ENCODE data around the gene PPM1D. TPM values are rescaled to one million over a fixed set of nuclear protein-coding genes. Genes with fewer than 3 reads are reported as not detected.

Gene PPM1D
- total and polyA plus RNA-seq, 8 donors, result 2.2 to 42.0 (median 5.3) TPM

- Histone ChIP-seq H3K4me1 (no peaks in the 10 kb centered on the region), H3K4me3 (no peak overlapping the region), H3K27me3 (no peaks in the 10 kb centered on the region), H3K36me3 (no peaks in the 10 kb centered on the region), H3K9me3 (no peaks in the 10 kb centered on the region), H3K27ac (no peak overlapping the region)
- intact Hi-C loops (cut with DNase I; ENCODE audit: low total_unique reads), result no loop called here
- WGBS, 5 donors, result 63 to 81% (median 68%) methylated on average over 2 of the region's 2 CpGs
- DNase-seq, result no peak
- no peak for TF ChIP-seq POLR2A (IDR thresholded peaks at IDR 0.05)
- no peak for TF ChIP-seq EP300 (IDR thresholded peaks at IDR 0.05)
- no peak for TF ChIP-seq POLR2AphosphoS5 (IDR thresholded peaks at IDR 0.05)
- TF ChIP-seq CTCF (IDR thresholded peaks at IDR 0.05), result no peak
Observed at GRCh38 chr17:60563743-60564142, 36.2 kb upstream of the PPM1D start.

- 91 to 96% (median 94%) methylated on average over 6 of the region's 6 CpGs for WGBS, 5 donors
- intact Hi-C loops (cut with DNase I; ENCODE audit: low total_unique reads), result no loop called here
Observed at GRCh38 chr17:60565233-60565632, 34.8 kb upstream of the PPM1D start.

GRCh38 chr17:60573236-60574051, 26.5 kb upstream of the PPM1D start:
- peak in 1 of 2 donors; percentile 51 for DNase-seq
- H3K27me3 ChIP-seq, result no peaks in the 10 kb centered on the region
- no peak overlapping the region for H3K4me3 ChIP-seq
- peaks cover 7 to 33% (median 17%) of the 10 kb centered on the region in 4 donors for H3K4me1 ChIP-seq
- H3K27ac ChIP-seq, result peak overlapping the region in 3 of 5 donors; percentile 57 to 71 (median 60)
- 67 to 88% (median 82%) methylated on average over 2 of the region's 2 CpGs for WGBS, 5 donors
- intact Hi-C loops (cut with DNase I; ENCODE audit: low total_unique reads), result loop anchor here (10.0 kb wide), 1 partner anchor 61 kb away; no protein-coding TSS in a partner anchor
- no peak for TF ChIP-seq CTCF (IDR thresholded peaks at IDR 0.05)
- no peak for TF ChIP-seq EP300 (IDR thresholded peaks at IDR 0.05)
- no peak for TF ChIP-seq POLR2A (IDR thresholded peaks at IDR 0.05)
- TF ChIP-seq POLR2AphosphoS5 (IDR thresholded peaks at IDR 0.05), result no peak
- no peaks in the 10 kb centered on the region for H3K9me3 ChIP-seq
- no peaks in the 10 kb centered on the region for H3K36me3 ChIP-seq

More at GRCh38 chr17:60565233-60565632, 34.8 kb upstream of the PPM1D start:
- Histone ChIP-seq H3K27me3 (no peaks in the 10 kb centered on the region), H3K4me1 (peaks cover 0 to 9% (median 0%) of the 10 kb centered on the region in 4 donors), H3K36me3 (no peaks in the 10 kb centered on the region), H3K4me3 (no peak overlapping the region), H3K9me3 (no peaks in the 10 kb centered on the region), H3K27ac (no peak overlapping the region)
- no peak for DNase-seq
- TF ChIP-seq EP300 (IDR thresholded peaks at IDR 0.05) (no peak), CTCF (IDR thresholded peaks at IDR 0.05) (no peak), POLR2AphosphoS5 (IDR thresholded peaks at IDR 0.05) (no peak), POLR2A (IDR thresholded peaks at IDR 0.05) (no peak)

GRCh38 chr17:60577147-60577915, 22.7 kb upstream of the PPM1D start:
- TF ChIP-seq POLR2A (IDR thresholded peaks at IDR 0.05) (no peak), EP300 (IDR thresholded peaks at IDR 0.05) (no peak), CTCF (IDR thresholded peaks at IDR 0.05) (peak in 1 of 7 experiments; percentile 13), POLR2AphosphoS5 (IDR thresholded peaks at IDR 0.05) (peak in 1 of 3 donors; percentile 26)
- Histone ChIP-seq H3K27me3 (no peaks in the 10 kb centered on the region), H3K27ac (peak overlapping the region; percentile 45 to 81 (median 73)), H3K9me3 (no peaks in the 10 kb centered on the region), H3K4me3 (peak overlapping the region; percentile 37 to 41 (median 40)), H3K36me3 (no peaks in the 10 kb centered on the region), H3K4me1 (peaks cover 7 to 34% (median 17%) of the 10 kb centered on the region in 4 donors)
- DNase-seq, result peak in 1 of 2 donors; percentile 76
- WGBS, 5 donors, result 6 to 18% (median 9%) methylated on average over 7 of the region's 7 CpGs
- intact Hi-C loops (cut with DNase I; ENCODE audit: low total_unique reads), result loop anchor here (10.0 kb wide), 1 partner anchor 57 kb away; no protein-coding TSS in a partner anchor
